Thymus (tissue), 11 donors: ENCODE results near the gene LRIF1. TPM values are rescaled to one million over a fixed set of nuclear protein-coding genes. Genes with fewer than 3 reads are reported as not detected.
A peak's percentile ranks its signal among the peaks of the same experiment; 100 is the strongest.

ENCODE experiments used
- DNase-seq, 9 donors: peaks; one replicate each; pipeline ENCODE4 v3.0.0-alpha.2; 2013; ENCODE audit warnings: low spot score in 9 of 9, low read depth in 6 of 9, missing footprints in 1 of 9
- H3K27ac ChIP-seq, 2 donors: one replicate each; pipeline ENCODE4 v1.5.1; 2013; ENCODE audit warnings: control low read depth in 1 of 2, low read depth in 1 of 2, low read length in 1 of 2, mild to moderate bottlenecking in 1 of 2, moderate library complexity in 1 of 2
- H3K27me3 ChIP-seq, 2 donors: one replicate each; pipeline ENCODE4 v1.5.1; 2013; ENCODE audit warnings: low read length in 1 of 2; ENCODE audit not compliant: control insufficient read depth in 2 of 2, insufficient read depth in 1 of 2
- H3K36me3 ChIP-seq, 2 donors: one replicate each; pipeline ENCODE4 v1.5.1; 2013; ENCODE audit warnings: low read length in 1 of 2, mild to moderate bottlenecking in 1 of 2, moderate library complexity in 1 of 2; ENCODE audit not compliant: control insufficient read depth in 2 of 2, insufficient read depth in 2 of 2
- H3K4me1 ChIP-seq, 2 donors: one replicate each; pipeline ENCODE4 v1.5.1; 2013; ENCODE audit warnings: low read length in 2 of 2; ENCODE audit not compliant: control insufficient read depth in 2 of 2, insufficient read depth in 2 of 2
- H3K4me3 ChIP-seq, 2 donors: one replicate each; pipeline ENCODE4 v1.5.1; 2013; ENCODE audit warnings: low read length in 2 of 2, control low read depth in 1 of 2, mild to moderate bottlenecking in 1 of 2
- H3K9me3 ChIP-seq, 2 donors: one replicate each; pipeline ENCODE4 v1.5.1; 2013; ENCODE audit warnings: low read length in 1 of 2, mild to moderate bottlenecking in 1 of 2; ENCODE audit not compliant: control insufficient read depth in 2 of 2, insufficient read depth in 1 of 2
- WGBS: extraction: QIAGEN DNeasy Blood & Tissue Kit; methylation state at CpG from one replicate; pipeline ENCODE4 v1.1.7; 2013; 5-methylcytosine and 5-hydroxymethylcytosine counted together
- polyA plus RNA-seq: library from polyadenylated mRNA; stranded (reverse); fragments of 200-250 nt; gene quantifications from one replicate; pipeline ENCODE4 v1.2.3, GENCODE V29; 2013
- total RNA-seq: library from RNA; stranded (reverse); fragments of 120-200 nt; gene quantifications from one replicate; pipeline ENCODE4 v1.2.4, GENCODE V29; 2013
- donor health status: healthy.

Gene LRIF1
- total and polyA plus RNA-seq, 2 donors = 17.6 to 32.8 TPM

- H3K27me3 ChIP-seq = peaks cover 0 to 2% of the 10 kb centered on the region in 2 donors
- DNase-seq = no peak
- no peak overlapping the region for H3K27ac ChIP-seq
- WGBS = 84% methylated on average over 3 of the region's 3 CpGs
- no peak overlapping the region for H3K4me3 ChIP-seq
- H3K9me3 ChIP-seq = no peaks in the 10 kb centered on the region
- H3K36me3 ChIP-seq = no peaks in the 10 kb centered on the region
- H3K4me1 ChIP-seq = no peaks in the 10 kb centered on the region
These were observed 18.6 kb upstream of the LRIF1 start for GRCh38 chr1:110982320-110982719.

GRCh38 chr1:110979154-110979553, 15.4 kb upstream of the LRIF1 start:
- WGBS = 83% methylated on average over 2 of the region's 2 CpGs
- Histone ChIP-seq H3K4me3 (no peak overlapping the region), H3K9me3 (no peaks in the 10 kb centered on the region), H3K4me1 (no peaks in the 10 kb centered on the region), H3K36me3 (no peaks in the 10 kb centered on the region), H3K27me3 (no peaks in the 10 kb centered on the region), H3K27ac (no peak overlapping the region)
- no peak for DNase-seq

GRCh38 chr1:110976089-110976488, 12.4 kb upstream of the LRIF1 start:
- H3K27me3 ChIP-seq = peaks cover 0 to 3% of the 10 kb centered on the region in 2 donors
- no peak overlapping the region for H3K27ac ChIP-seq
- H3K4me1 ChIP-seq = no peaks in the 10 kb centered on the region
- 93% methylated on average over 3 of the region's 3 CpGs for WGBS
- DNase-seq = no peak
- no peaks in the 10 kb centered on the region for H3K9me3 ChIP-seq
- H3K36me3 ChIP-seq = no peaks in the 10 kb centered on the region
- H3K4me3 ChIP-seq = no peak overlapping the region

- 66% methylated on average over 1 of the region's 1 CpG for WGBS
- Histone ChIP-seq H3K4me3 (no peak overlapping the region), H3K27ac (no peak overlapping the region), H3K36me3 (no peaks in the 10 kb centered on the region), H3K9me3 (no peaks in the 10 kb centered on the region), H3K4me1 (no peaks in the 10 kb centered on the region), H3K27me3 (peaks cover 0 to 3% of the 10 kb centered on the region in 2 donors)
- DNase-seq = no peak
These were observed 11.5 kb upstream of the LRIF1 start for GRCh38 chr1:110975265-110975664.

GRCh38 chr1:110967256-110967655, 3.5 kb upstream of the LRIF1 start:
- Histone ChIP-seq H3K36me3 (no peaks in the 10 kb centered on the region), H3K4me3 (no peak overlapping the region), H3K27ac (no peak overlapping the region), H3K27me3 (peaks cover 2 to 3% of the 10 kb centered on the region in 2 donors), H3K9me3 (peaks cover 0 to 9% of the 10 kb centered on the region in 2 donors), H3K4me1 (no peaks in the 10 kb centered on the region)
- WGBS = 86% methylated on average over 1 of the region's 1 CpG
- no peak for DNase-seq

GRCh38 chr1:110964455-110964903, 757 bp upstream of the LRIF1 start:
- peaks cover 0 to 9% of the 10 kb centered on the region in 2 donors for H3K9me3 ChIP-seq
- H3K4me3 ChIP-seq = peak overlapping the region; percentile 62 to 80
- no peaks in the 10 kb centered on the region for H3K36me3 ChIP-seq
- H3K27me3 ChIP-seq = peaks cover 2 to 3% of the 10 kb centered on the region in 2 donors
- H3K4me1 ChIP-seq = no peaks in the 10 kb centered on the region
- WGBS = 58% methylated on average over 6 of the region's 6 CpGs
- DNase-seq = no peak
- H3K27ac ChIP-seq = peak overlapping the region; percentile 93 to 99

GRCh38 chr1:110962892-110963690, 631 bp downstream of the LRIF1 start:
- DNase-seq = peak; percentile 42 to 88 (median 66)
- Histone ChIP-seq H3K27ac (peak overlapping the region; percentile 93 to 99), H3K4me1 (no peaks in the 10 kb centered on the region), H3K4me3 (peak overlapping the region; percentile 62 to 80), H3K9me3 (peaks cover 0 to 9% of the 10 kb centered on the region in 2 donors), H3K36me3 (no peaks in the 10 kb centered on the region), H3K27me3 (peaks cover 0 to 2% of the 10 kb centered on the region in 2 donors)
- WGBS = 5% methylated on average over 38 of the region's 38 CpGs

GRCh38 chr1:110961902-110962301, 1.8 kb downstream of the LRIF1 start:
- Histone ChIP-seq H3K4me3 (no peak overlapping the region), H3K27me3 (peaks cover 0 to 2% of the 10 kb centered on the region in 2 donors), H3K27ac (no peak overlapping the region), H3K36me3 (no peaks in the 10 kb centered on the region), H3K9me3 (peaks cover 0 to 9% of the 10 kb centered on the region in 2 donors), H3K4me1 (no peaks in the 10 kb centered on the region)
- no peak for DNase-seq

- no peak for DNase-seq
- Histone ChIP-seq H3K36me3 (no peaks in the 10 kb centered on the region), H3K27me3 (no peaks in the 10 kb centered on the region), H3K9me3 (peaks cover 0 to 6% of the 10 kb centered on the region in 2 donors), H3K27ac (no peak overlapping the region), H3K4me3 (no peak overlapping the region), H3K4me1 (no peaks in the 10 kb centered on the region)
- 97% methylated on average over 2 of the region's 2 CpGs for WGBS
These were observed 2.8 kb downstream of the LRIF1 start for GRCh38 chr1:110960777-110961420.
